Epidermal melanocyte (primary cell): ENCODE measurements around the gene ZNF3.

Experiments
- DNase-seq: peaks from one replicate; pipeline ENCODE4 v3.0.0; 2011; ENCODE audit warnings: low spot score; ENCODE audit not compliant: insufficient read length

Gene ZNF3

DNA sequence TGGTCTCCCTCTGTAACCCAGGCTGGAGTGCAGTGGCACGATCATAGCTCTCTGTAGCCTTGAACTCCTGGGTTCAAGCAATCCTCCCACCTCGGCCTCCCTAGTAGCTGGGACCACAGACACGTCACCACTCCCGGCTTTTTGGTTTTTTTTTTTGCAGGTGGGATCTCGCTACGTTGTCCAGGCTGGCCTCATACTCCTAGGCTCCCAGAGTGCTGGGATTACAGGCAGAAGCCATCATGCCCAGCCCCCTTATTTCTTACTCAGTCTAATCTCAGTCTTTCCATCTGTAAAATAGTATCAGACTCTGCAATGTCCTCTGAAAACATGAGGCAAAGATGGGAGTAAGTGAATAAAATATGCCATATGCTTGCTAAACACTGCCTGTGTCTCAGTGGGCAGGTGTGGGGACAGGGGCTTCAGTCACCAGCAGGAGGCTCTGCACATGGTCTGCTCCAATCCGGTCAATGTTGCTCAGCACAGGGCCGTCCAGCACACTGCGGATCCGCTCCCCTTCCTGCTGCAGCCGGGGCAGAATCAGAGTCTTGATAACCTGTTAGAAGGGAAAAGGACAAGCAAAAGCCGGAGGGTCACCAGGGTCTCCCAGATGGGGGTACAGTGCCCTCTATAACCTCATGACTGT, 28.1 kb upstream of the ZNF3 start:
- DNase-seq: no peak

DNA sequence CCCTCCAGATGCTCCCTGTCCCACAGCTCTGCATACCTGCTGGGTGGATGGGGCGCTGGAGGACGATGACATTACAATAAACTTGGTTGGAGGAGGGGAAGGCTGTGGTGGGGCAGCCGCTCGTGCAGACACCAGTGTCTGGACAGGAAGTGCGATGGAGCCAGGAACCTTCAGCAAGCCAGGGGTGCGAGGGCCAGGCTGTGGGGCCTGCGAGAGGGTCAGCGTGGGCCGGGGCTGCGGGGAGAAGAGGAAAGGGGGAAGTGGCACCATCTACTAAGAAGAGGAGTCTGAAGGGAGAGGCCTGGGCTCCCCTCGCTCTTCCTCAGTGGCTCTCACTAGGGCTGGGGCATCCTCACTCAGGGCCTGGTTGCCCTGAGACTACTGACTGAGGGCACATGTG, 26.4 kb upstream of the ZNF3 start:
- DNase-seq: no peak

DNA sequence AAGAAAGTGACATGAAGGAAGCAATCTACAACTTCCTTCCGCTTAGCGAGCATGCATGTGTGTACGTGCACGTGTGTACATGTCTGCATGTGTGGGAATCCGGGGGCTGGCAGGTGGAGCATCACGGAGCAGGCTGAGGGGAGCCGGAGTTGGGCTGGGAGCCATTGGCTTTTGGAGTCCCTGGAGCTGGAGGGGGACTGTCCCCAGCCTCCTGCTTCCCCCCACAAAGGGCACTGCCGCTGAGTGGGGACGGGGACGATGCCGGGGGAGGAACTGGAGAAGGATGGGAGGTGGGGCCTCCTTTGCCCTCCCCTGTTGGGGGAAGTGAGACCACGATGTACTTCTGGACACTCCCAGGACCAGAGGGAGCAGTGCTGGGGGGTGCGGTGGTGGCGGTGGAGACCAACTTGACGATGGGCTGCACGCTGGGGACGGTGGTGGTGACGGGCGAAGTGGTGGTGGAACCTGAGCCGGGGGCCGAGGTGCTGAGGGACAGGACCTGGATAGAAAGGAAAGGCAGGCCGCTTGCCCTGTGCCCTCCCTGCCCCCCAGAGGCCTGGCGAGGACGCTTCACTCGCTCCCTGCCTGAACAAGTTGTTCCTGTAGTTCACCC, 25.7 kb upstream of the ZNF3 start:
- DNase-seq: no peak

DNA sequence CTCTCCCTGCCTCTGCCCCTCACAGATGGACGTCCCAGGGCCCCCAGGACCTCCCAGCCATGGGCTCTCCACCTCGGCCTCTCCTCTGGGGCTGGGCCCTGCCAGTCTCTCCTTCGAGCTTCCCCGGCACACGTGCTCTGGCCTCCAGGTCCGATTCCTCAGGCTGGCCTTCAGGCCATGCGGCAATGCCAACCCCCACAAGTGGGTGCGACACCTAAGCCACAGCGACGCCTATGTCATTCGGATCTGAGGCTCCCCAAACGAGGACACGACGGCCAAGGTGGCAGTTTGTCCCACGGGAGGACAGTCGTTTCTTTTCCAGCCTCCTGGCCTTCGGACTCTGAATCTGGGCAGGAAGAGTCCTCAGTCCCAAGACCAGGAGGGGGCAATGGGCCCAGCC, 25.1 kb upstream of the ZNF3 start:
- no peak for DNase-seq

DNA sequence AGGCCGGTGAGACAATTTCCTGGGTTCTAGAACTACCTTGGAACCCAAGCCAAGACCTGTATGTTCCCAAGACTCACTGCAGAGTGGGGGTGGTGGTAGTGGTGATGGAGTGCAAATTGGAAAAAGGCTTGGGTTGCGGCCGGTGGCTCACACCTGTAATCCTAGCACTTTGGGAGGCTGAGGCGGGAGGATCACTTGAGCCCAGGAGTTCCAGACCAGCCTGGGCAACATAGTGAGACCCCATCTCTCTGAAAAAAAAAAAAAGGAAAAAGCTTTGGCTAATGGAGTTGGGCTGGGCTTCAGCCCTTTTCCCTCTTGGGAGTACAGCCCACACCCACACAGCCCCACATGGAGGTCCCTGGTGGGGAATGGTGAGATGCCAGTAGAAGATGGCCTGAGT, 24.0 kb upstream of the ZNF3 start:
- DNase-seq: no peak

DNA sequence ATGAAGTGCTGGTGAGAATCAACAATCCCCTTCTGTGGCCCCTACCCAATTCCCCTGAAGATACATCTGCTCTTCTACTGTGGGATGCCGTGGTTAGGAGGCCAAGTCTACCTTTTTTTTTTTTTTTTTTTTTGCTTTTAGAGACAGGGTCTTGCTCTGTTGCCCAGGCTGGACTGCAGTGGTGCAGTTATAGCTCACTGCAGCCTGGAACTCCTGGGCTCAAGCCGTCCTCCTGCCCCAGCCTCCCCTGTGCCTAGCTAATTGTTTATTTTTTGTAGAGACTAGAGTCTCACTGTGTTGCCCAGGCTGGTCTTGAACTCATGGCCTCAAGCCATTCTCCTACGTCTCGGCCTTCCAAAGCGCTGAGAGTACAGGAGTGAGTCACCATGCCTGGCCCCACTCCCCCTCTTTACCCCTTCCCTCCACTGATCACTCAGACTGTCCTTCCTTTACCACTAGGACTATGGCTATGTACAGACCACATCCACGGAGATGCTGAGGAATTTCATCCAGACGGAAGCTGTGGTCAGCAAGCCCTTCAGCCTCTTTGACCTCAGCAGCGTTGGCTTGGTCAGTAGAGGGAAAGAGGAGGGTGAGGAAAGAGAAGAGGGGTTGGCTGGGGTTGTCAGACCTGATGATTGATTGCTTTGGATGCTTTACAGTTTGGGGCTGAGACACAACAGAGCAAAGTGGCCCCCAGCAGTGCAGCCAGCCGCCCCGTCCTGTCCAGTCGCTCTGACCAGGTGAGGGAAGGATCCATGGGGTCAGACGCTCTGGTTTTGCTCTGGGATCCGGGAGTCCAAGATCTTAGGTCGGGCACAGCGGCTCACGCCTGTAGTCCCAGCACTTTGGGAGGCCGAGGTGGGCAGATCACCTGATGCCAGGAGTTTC, 21.7 kb upstream of the ZNF3 start:
- DNase-seq: no peak

DNA sequence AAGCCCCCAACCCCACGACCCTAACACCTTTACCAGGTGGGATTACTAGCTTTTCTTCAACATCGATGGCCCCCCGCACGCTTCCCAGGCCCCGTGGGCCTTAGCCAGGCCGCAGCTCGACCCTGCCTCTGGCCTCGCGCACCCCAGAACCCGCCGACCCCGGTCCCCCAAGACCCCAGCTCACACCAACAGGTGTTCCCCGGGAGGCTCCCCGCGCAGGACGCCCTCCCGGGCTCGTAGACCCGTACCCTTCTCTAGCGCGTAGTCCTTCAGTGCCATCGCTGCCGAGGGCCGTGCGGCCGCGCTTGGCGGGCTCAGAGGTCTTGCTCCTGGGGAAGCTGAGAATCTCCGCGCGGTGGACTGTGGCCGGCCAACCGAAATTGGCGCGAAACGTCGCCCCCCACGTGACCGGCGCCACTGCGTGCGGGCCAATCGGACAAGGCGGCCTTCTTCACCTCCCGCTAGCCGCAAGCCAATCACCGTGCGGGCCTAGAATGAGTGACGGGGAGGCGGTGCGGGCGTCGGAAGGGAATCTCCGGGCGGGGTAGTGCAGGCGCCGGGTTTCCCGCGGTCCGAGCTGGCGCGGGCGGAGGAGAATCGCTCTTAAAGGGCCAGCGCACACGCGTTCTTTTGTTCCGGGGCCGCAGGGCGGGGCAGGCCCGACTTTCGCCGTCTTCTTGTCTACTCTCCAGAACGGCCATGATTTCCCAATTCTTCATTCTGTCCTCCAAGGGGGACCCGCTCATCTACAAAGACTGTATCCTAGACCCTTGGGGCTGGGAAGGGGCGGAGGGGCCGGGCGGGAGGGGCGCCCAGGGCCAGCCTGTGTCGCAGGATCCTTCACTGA, 19.7 kb upstream of the ZNF3 start, which contains the start of the genes AP4M1 and MCM7:
Gene AP4M1, plus strand, starts transcription at position 628 of the 847 bp plus-strand sequence. Its CDS starts 72 bp downstream, at position 700.
Gene MCM7, minus strand, starts transcription at position 382 of the 847 bp plus-strand sequence. Its CDS starts 103 bp downstream, at position 279.
- peak; percentile 96 for DNase-seq

DNA sequence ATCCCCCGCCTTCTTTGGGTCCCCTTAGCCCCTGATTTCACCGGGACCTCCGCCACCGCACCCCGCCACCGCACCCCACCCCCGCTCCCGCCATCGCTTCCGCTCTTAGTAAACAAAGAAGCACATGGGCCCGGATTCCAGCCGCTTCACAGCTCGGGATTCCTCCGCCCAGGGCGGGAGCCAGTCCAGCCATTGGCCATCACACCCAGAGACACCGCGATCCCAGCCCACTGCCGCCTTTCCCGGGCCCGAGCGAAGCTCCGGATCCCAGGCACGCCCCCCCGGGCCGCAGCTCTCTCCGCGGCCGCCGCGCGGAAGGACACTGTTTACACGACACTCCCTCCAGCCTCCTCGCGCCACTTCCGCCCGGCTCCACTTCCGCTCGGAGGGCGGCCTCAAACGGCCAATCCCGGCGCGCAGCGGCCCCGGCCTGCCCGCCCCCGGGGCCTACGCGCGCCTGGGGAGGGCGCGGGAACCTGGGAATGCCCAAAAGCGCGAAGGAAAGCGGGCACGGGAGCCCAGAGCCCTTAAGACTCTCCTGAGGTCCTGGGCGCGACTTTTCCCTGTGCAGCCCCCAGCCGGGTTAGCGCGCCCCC, 19.0 kb upstream of the ZNF3 start:
- peak; percentile 96 for DNase-seq

DNA sequence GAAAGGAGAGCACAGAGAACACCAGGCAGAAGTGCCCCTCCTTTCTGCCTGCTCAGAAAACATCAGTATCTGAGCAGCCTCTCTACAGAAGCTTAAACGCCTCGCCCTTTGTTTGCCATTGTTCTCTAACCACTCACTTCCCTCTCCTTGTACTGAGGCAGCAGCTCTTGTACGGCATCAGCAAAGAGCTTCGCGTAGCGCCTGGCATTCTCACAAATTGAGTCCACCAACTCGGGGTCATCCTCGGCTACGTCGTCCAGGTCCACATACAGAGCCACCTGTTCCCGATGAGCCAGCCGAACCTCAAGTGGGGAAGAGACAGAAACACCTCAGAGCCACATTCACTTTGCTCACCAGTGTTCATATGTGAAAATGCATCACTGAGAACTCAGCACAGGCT, 17.9 kb upstream of the ZNF3 start:
- DNase-seq: no peak

DNA sequence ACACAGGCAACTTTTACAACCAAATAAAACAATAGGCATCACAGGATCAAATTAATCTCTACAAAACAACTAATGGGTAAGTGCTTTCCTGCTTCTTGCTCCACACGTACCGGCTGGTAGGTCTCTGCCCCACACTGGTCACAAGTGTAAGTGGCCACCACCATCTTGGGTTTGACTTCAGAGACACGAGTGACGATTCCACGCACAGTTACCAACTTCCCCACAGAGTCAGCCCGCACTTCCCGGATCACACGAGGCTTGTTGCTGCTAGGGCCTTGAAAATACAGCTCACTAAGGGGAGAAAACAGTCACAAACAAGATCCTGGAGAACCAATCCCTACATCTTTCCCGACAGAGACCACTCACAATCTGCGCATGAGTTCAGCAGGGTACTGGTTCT, 17.4 kb upstream of the ZNF3 start:
- no peak for DNase-seq

DNA sequence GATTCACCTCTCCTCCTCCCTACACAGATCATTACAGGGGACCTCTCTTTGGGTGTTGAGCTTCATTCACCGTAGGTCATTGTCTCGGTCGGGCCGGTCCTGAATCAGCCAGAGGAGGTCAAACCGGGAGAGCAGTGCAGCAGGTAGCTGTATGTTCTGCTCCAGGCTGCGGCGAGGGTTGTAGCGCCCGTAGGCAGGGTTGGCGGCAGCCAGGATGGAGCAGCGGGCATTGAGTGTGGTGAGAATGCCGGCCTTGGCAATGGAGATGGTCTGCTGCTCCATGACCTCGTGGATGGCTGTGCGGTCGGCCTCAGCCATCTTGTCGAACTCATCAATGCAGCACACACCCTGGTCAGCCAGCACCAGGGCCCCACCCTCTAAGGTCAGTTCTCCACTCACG, 14.2 kb upstream of the ZNF3 start:
- DNase-seq: no peak

DNA sequence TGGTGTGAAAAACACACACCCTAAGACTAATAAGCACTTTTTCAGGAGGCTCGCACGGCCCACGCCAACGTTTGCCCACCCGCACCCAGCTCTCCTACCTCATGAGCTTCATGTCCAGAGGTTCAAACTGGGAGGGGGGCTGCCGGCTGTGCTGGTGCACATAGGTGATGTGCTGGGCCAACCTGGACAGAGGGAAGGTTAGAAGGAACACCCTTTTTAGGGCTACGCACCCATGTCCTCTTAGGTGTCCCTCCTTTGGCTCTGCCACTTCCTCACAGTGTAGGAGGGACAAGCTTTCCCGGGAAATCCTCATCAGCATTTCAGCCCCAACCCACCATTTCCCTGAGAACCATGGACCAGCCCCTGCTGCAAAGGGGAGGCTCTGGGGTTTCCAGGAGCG, 13.8 kb upstream of the ZNF3 start:
- DNase-seq: no peak

DNA sequence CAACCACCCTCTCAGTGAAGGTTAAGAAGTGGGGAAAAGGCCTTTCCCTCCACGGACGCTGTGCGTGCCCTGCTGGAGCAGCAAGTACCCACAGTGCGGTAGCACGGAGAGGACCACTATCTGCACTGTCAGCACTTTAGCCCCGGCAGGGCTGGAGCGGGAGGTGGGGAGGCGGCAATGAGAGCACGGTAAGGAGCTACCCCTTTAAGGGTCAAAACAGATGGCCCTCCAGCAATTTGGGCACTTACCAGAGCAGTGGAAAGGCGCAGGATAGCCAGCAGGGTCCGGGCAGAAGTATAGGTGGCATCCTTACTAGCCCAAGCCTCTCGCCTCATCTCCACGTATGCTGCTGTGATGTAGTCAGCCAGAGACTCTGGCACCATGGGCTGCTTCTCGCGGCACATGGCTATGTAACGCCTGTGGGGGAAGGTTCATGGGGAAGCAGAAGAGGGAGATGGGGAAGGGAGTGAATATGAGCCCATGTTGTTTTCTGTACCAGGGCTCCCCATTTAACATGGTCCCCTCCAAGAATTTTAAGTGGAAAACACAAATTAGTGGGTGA, 12.5 kb upstream of the ZNF3 start:
- DNase-seq: no peak

DNA sequence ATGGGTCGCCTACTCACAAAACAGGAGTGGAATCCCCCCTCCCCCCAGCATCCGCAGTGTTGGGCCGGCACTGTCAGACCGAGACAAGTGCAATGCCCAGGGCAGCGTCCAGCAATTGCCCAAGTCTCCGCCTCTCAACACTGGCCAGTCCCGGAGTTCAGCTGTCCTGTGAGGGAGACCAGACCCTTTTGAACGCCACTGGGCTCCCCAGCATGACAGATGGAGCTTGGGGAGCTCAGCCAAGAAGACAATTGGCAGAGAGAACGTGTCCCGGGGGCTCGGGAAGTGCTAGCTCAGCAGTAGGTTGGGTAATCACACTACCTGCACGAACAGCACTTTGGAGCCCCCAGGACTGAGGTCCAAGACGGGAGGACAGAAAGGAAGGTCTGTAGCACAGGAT, 12.0 kb upstream of the ZNF3 start:
- DNase-seq: no peak

DNA sequence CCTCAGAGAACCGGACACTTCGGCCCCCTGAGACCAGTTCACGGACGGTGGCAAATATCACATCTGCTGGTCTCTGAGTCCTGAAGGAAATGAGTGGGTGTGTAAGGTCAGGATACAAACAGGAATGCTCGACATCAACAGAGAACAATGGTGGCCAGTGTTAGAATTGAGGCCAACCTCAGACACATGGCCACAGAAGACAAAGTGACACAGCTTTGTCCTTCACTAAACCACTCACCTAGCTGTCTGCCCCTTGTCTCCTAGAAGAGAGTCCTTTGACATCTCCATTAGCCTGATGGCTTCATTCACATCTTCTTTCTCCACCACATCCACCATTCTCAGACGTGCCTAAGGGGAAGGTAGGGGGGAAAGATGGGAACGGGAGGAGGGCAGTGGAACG, 11.5 kb upstream of the ZNF3 start:
- DNase-seq: no peak

DNA sequence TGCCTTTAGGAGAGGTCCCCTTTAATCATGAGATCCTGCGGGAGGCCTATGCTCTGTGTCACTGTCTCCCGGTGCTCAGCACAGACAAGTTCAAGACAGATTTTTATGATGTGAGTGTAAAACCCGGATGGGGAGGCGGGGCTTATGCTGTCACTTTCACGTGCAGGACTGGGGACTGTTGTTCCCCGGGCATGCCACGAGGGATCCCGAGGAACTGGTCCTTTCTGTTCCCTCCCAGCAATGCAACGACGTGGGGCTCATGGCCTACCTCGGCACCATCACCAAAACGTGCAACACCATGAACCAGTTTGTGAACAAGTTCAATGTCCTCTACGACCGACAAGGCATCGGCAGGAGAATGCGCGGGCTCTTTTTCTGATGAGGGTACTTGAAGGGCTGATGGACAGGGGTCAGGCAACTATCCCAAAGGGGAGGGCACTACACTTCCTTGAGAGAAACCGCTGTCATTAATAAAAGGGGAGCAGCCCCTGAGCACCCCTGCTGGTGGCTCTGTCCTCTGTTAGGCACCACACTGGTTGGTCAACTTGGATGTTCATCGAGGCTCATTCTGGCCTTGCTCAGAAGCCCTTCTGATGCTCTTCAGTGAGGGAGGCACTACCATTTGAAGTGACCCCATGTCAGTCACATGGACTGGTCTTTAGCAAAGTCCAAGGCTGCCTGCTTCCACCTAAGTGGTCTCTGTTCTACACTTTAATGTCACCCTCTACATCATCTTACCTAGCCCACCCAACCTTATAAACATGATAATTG, 10.1 kb upstream of the ZNF3 start:
- DNase-seq: no peak

DNA sequence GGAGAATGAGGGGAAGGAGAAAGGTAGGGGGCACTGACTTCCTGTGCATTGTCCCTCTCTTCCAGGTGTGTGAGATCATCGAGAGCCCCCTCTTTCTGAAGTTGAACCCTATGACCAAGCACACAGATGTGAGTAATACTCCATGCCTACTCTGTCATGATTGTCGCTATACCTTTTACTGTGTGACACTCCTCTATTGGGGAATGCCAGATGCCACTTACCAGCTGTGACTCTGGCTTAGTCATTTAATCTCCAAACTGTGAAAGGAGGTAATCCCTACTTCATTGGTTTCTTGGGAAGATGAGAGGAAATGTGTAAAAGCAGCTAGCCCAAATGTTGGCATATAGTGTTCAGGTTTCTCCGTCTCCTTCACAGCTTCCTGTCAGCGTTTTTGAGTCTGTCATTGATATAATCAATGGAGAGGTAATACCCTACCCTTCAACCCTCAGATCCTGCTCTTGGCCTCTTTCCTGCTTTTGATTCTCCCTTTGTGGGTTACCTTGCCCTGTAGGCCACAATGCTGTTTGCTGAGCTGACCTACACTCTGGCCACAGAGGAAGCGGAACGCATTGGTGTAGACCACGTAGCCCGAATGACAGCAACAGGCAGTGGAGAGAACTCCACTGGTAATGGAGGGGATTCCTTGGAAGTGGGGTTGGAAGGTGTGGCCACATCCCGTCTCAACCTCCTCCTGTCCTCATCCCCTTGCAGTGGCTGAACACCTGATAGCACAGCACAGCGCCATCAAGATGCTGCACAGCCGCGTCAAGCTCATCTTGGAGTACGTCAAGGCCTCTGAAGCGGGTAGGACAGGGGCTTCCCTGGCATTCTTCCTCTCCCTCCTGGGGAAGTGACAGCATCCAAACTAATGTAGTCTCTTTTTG, 9.2 kb upstream of the ZNF3 start:
- DNase-seq: no peak

DNA sequence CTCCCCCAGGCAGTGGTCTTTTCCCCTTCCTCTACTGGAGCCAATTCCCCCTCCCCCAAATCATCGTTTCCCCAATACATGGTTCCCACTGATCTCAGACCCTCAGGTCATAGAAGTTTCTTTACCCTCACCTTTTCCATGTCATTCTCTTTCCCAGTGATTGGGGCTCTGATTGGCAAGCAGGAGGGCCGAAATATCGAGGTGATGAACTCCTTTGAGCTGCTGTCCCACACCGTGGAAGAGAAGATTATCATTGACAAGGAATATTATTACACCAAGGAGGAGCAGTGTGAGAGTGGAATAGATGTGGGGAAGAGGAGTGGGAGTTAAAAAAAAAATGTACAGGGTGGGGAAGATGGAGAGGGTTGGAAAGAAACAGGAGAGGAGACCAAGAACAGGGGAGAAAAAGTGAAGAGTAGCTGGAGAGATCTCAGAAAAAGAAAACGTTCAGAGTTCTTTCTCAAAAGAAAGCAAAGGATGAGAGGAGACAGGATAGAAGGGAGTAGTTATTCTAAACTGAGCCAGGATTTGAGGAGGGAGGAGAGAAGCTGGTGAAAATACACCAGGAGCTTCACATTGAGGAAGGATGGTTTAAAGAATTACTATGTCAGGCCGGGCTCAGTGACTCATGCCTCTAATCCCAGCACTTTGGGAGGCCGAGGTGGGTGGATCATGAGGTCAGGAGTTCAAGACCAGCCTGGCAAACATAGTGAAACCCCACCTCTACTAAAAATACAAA, 8.1 kb upstream of the ZNF3 start:
- no peak for DNase-seq
